Measurements from ENCODE around the gene ARL4D.
"Not testable (repeated sequence)": the region's sequence is repeated elsewhere in the genome, so short reads cannot be mapped to it uniquely, and the experiment has no call there.

The ARL4D gene

DNA sequence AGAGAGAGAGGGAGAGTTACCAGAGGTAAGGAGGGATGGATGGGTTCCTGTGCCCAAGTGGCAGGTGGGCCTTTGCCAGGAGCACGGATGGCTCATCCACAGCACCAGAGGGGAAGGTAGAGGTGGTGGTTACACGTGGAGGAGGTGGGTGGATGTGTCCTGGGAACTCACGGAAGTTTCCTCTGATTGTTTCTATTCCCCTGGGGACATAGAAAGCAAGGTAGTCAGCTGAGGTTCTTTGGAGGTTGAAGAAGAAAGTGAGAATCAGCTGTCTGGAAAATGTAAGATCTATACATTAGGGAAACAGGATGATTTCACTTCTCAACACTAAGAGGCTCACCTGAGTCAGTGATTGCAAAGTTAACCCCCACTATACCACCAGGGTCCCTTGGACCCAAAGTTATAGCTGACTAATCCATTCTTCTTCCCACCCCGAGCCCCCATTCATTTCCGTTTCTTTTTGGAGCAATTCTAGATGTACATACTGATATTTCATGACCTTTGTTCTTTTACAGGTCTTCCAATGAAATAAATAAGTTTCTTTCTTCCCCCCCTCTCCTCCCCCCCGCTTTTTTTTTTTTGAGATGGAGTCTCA lies 27.5 kb upstream of the ARL4D start:
- DNase-seq, result no peak

DNA sequence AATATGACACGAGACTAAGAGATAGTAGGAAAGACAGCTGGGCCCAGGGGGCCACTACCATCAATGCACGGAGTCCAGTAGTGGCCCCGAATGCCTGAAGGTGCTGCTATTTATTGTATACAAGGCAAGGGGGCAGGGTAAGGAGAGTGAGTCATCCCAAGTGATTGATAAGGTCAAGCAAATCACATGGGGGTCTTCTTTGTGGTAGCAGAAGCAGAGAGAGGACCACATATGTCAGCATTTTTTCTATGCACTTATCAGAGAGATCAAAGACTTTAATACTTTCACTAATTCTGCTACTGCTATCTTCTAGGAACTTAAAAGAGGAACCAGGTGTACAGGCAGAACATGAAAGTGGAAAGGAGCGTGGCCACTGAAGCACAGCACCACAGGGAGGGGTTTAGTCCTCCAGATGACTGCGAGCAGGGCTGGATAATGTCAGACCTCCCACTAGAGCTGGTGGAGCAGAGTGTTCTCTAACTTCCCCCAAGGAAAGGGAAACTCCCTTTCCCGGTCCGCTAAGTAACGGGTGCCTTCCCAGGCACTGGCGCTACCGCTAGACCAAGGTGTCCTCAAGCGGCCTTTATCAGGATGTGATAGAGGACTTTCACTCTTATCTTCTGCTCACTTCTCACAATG lies 26.4 kb upstream of the ARL4D start:
- DNase-seq, result peak in 1 of 2 donors; percentile 62

DNA sequence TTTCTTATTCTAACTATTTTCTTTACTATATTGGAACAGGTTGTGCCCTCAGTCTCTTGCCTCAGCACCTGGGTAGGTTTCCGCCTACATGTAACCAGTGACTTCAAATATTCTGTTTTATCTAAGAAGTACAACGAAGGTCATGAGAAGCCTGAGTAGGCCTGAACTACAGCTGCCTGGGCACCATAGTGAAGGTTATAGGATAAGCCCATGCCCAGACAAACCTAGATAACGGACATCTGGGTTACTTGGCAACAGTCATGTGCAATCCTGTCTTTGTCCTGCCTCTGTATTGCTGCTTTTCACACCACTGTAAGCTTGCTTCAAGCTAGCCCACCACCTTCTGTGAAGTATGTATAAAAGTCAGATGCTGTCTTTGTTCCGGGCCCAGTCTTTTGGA lies 25.4 kb upstream of the ARL4D start:
- no peak for DNase-seq

DNA sequence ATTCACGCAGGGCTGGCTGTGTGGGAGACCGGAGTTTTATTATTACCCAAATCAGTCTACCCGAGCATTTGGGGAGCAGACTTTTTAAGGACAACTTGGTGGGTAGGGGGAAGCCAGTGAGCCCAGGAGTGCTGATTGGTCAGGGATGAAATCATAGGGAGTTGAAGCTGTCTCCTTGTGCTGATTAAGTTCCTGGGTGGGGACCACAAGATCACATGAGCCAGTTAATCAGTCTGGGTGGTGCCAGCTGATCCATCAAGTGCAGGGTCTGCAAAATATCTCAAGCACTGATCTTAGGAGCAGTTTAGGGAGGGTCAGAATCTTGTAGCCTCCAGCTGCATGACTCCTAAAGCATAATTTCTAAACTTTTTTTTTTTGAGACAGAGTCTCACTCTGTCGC lies 22.9 kb upstream of the ARL4D start:
- DNase-seq, result not testable (repeated sequence)

DNA sequence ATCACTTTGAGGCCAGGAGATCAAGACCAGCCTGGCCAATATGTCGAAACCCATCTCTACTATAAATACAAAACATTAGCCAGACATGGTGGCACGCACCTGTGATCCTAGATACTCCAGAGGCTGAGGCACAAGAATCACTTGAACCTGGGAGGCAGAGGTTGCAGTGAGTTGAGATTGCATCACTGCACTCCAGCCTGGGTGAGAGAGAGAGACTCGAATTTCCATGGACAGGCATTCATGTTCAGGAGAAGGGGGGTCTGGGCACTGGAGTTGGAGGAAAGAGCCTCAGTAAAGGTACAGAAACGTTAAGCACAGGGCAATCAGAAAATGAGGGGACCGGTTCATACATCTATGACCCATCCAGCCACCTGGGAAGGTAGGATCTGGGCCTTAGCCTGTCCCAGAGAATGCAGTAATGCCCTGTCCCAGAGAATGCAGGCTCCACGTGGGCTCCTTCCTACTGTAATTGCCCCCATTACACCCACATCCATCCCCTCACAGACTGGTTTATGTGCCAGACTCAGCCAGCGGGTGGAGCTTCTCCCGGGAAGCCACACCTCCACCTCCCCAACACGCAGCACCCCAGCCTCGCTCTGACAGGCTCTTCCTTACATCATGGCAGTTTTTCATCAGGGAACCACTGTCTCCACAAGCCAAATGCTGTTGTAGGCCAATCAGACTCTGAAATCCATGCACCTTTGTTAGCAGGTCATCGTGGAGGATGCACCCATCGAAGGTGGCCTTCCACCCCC lies 21.6 kb upstream of the ARL4D start:
- DNase-seq, result no peak

DNA sequence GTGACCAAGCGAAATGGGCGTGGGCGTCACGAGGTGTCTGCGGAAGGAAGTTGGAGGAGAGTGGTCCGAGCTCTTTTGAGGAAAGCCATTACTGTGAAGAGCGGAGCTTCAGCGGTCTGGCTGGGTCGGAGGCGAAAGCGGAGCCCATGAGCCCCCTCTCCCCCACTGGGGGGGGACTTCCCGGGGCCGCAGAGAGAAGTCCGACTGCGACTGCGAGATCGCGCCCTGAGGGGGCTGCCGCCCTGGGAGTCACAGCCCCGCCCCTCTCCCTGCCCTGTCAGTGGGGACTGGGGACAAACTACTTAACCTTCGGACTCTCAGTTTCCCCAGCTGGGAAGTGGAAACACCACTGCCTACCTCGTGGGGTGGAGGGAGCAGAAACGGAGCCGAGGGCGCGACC lies 20.0 kb upstream of the ARL4D start:
- DNase-seq, result no peak

DNA sequence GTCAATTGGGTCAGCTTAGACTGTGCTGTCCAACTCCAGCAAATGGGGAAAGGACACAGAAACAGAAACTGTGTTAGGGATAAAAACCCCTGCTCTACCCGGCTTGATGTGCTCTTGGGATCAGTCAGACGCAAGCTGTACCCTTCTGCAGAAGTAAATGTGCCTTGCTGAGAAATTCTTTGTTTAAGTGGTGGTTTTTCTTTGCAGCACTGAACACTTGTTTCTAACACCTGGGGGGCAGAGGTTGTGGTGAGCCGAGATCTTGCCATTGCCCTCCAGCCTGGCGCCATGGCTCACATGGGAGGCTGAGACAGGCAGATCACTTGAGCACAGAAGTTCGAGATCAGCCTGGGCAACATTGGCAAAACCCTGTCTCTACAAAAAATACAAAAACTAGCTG lies 18.5 kb upstream of the ARL4D start:
- no peak for DNase-seq

DNA sequence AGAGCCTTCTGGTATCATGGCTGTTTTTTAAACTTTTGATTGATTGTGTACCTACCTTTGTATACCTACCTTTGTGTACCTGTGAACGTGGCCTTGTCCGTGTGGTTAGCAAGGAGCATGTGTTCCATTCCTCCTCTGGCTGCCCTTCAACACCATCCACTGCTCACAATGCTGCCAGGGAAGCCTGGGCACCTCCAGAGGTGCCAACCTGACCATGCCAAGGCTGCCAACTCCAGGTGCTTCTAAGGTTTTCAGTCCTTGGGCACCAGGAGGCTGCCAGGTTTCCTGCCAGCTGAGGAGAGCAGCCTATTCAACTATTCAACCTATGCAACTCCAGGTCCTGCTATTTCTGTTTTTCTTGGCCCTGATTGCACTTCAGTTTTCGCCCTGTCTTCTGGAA lies 17.6 kb upstream of the ARL4D start:
- DNase-seq, result no peak

DNA sequence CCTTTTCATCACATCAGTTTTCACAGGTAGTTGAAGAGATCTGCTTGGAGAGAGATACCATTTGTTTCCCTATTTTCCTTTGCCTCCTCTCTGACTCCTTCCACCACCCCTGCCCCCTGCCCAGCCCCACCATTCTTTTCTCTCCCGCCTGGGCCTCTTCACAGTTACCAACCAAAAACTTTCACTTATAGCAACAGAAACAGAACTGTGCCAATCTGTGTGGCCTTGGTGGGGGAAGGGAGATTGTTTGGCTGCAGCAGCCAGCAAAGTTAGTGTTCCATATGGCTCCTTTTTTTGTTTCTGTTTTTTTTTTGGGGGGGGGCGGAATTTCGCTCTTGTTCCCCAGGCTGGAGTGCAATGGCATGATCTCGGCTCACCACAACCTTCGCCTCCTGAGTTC lies 17.2 kb upstream of the ARL4D start:
- no peak for DNase-seq

DNA sequence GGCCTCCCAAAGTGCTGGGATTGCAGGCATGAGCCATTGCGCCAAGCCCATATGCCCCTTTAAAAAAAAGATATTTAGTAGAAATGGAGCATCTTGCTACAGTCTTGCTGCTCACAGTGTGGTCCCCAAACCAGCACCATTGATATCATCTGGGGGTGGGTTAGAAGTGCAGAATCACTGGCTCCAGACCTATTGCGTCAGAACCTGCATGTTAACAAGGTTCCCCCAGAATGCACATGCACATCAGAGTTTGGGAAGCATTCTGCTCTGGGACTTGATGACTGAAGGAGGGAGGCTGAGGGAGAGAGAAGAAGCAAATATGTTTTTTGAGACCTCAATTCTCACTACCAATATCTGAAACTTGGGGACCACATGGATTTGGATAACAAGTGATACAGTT lies 16.0 kb upstream of the ARL4D start:
- no peak for DNase-seq

DNA sequence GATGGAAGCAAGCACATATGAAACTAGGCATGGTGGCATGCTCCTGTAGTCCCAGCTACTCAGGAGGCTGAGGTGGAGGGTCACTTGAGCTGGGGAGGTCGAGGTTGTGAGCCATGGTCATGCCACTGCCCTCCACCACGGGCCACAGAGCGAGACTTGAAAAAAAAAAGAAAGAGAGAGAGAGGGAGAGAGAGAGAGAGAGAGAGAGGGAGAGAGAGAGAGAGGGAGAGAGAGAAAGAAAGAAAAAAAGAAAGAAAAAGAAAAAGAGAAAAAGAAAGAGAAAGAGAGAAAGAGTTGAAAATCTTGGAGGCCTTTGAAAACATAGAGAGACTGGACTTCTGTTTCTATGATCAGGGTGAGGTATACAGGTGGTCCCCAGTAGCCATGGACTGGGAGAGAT lies 15.4 kb upstream of the ARL4D start:
- DNase-seq, result no peak

DNA sequence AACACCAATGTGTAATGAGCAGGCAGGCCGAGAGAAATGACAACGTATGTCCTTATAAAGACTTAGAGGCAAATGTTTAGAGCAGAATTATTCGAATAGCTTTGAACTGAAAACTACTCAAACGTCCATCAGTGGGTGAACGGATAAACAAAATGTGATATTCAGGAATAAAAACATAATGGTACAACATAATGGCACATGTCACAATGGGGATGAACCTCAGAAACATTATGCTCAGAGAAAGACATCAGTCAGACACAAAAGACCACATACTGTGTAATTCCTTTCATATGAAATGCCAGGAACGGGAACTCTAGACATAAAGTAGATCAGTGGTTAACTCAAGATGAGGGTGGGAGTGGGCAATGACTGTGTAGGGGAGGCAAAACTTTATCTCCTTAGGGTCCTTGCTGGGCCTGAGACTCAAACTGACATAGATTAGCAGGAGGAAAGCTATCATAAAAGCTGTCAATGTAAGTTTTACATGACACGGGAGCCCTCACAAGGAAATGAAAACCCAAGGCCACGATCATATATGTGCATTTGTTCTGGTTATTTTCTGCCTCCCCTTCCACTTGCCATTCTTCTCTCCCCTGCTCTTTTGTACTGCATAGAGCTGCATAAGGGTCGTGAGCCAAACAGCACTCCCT lies 14.8 kb upstream of the ARL4D start:
- no peak for DNase-seq

DNA sequence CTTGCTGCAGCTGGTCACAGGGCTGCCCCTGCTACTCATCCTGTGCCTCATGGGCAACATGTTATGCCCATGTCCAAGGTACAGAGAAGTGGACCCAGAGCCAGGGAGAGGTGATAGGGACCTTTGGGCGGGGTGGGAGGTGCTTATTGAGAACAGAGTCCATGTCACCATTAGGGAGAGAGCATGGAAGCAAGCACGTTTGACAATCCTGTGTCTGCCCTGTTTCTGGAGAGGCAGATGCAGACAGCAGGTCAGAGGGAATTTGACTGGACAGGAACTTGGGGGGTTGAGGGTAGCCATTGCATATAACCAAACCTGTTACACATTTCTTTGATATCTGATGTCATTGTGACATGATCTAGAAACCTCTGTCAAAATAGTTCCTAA lies 14.3 kb upstream of the ARL4D start:
- DNase-seq, result no peak

DNA sequence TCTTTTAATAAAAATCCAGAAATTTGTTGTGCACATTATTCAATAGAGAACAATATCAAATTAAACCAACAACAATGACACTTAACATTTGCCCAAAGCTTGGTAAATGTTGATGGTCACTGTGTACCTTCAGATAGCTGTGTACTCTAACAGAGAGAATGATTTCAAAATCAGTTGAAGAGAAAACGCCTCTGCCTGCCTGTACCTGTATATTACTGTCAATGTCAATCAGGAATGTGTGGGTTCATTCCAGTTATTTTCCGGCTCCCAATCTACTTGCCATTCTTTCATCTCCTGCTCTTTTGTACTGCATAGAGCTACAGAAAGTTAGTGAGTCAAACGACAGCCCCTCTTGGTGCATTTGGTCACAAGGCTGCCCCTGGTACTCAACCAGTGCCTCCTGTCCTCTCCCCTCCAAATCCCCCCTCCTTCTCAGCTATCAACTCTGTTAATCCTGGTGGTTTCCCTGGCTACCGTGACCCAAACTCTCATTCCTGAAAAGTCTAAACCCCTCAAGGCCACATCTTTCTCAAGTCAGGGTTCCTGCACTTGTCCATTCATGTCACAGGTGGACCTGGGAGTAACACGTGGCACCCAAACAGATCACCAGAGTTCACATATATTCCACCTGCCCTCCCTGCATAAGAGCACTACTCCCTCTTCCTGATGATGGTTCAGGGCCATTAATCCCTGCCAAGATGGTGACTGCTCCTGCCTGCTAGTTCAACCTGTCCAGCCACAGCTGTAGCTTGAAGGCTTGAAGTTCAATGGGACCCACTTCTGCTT lies 13.6 kb upstream of the ARL4D start:
- no peak for DNase-seq

DNA sequence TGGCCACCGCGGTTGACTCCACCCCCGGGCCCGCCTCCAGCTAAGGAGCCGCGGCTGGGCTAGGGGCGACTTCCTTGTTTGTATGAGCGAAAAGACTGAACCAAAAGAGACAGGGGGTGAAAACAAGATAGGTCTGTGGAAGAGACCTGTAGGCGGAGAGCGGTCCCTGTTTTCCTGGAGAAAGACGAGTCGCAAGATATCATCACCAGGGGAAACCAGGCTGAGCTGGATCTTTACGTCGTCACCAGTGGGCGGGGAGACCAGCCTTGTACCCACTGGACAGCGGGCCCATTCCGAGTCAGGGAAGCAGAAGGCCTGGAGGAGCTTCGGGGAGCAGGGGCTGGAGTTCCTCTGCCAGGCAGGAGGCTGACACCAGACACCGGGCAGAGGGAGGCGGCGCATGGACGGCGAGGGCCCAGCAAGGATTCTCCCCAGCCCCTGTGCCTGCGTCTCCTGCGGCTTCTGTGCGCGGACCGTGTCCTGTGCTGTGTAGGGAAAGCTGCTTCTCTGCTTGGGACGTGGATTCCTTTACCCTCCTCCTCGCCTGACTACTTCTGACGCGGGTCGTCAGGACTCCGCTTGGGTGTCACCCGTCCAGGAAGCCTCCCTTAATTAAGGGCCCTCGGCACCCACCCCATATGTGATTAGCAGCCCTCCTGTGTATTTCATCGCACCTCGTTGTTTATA lies 10.3 kb upstream of the ARL4D start:
- DNase-seq, result peak; percentile 93 to 94

DNA sequence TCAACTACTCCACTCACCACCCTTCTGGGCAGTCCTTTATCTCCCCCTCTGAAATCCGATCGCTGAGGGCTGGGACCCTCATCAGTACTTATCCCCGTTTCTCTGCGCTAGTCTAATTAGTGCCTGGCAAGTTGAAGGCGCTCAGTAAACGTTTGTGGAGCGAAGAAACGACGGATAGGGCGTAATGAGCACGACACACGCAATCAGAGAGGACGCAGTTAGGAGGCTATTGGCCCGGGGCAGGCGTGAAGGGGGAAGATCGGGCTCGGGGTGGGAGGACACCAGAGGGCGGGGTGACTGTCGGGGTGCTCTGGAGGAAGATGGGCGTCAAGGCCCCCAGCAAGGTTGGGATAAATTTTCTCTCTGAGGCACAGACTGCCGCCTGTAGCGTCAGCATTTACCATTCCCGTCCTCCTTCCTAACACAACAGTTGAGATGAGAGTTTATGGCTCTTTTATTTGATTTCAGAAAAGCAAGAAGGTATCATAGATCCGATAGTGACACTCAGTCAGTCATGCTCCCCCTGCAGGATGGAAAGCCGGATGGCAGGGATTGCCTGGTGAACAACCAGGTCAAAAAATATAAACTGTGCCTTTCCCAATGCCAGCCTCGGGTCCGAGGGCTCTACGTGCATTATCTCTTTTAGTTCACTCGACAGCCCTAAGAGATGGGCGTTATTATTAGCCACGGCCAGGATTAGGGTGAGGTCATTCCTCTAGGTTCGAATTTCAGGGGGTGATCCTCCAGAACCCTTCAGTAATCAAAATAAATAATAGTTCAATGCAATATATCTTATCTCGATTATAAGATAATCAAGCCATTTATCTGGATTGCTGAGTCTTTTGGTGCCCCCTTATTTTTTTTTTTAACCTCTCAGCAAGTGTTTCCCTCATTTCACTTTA lies 9.5 kb upstream of the ARL4D start:
- peak; percentile 86 to 88 for DNase-seq

DNA sequence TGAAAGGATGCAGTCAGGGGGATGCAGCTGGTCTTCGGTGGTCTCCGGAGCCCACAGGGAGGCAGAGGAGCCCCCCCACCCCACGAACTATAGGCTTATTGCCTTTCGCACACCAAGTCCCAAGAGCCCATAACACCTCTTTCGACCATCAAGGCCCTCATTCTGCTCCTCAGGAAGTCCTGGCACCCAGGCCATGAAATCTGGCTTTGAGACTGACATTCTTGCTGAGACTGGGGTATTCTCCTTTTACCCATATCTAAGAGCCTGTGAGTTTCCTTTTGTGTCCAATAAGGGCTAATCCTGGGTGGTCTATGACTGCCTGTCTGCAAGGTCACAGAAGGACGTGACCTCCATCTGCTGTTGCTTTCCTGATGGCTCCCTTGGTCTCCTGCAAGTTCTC lies 6.4 kb upstream of the ARL4D start:
- no peak for DNase-seq

DNA sequence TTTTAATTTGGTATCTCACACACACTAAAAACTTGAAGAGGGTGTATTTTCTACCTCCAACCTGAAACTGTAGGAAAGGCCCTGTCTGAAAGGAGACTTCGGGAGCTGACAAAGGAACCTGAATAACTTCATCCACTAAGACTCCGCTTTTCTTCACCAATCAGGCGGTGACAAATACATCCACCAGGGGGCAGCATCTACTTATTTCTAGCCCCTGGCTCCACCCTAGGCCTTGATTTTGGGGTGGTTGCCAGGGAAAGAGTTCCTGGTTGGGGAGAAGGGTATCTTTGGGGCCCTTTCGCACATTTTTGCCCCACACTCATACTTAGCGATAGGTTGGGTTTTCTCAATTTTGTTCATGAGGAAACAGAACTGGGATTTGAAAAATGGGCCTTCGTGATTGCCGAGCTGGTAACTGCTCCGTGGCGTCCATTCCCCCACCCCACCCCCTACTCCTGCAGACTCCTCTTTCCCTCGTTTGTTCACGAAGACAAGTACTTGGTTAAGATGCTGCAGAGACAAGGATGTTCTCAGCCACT lies 4.8 kb upstream of the ARL4D start:
- peak; percentile 86 to 91 for DNase-seq

DNA sequence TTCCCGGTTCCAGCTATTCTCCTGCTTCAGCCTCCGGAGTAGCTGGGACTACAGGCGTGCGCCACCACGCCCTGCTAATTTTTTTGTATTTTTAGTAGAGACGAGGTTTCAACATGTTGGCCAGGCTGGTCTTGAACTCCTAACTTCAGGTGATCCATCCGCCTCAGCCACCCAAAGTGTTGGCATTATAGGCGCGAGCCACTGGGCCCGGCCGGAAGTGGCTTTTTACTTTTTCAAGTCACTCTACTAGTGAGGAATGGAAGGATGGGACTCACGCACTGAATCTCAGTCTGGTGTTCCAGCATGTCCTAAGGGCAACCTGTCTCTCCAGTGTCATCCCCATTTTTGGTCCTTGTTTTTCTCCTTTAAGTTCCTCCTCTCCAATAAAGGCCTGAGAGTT lies 4.1 kb upstream of the ARL4D start:
- DNase-seq, result not testable (repeated sequence)

DNA sequence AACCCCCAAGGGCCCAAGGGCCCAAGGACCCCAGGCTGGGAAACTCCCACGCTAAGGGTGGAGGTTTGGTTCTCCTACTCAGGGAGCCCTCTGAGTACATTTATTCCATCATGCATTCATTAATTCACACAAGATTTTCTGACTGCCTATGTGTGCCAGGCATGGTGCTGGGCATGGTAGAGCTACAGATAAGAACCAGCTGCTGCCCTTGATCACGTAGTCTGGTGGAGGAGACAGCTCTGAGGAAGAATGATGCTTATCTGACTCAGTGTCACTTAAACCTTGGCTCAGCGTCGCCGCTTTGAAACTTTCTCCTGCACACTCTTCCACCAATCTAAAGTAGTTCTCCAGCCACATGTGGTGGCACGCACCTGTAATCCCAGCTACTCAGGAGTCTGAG lies 3.6 kb upstream of the ARL4D start:
- DNase-seq, result no peak

DNA sequence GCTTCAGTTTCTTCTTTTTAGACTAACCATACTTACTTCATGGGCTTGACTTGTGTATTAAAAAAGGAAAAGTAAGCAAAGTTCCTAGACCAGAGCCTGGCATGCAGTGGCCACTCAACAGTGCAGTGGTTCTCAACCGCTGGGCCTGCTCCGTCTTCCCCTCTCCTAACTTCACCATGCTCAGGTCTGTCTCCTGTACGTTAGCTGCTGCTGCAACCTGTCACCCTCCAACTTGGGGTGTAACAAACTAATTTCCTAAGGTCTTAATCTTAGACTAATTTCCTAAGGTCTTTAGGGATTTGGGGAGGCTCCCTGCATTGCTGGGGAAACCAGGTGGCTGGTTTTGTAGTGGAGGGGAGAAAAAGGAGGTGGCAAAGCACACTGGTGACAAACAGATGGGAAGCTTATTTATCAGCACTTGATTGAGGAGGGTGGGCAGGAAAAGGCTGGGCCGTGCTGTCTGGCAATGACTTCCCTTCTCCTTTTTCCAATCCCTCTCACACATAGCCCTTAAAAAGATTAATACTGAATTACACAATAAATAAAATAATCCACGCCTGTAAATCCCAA lies 2.2 kb upstream of the ARL4D start:
- DNase-seq, result no peak

All from CD4-positive, alpha-beta T cell treated with Interleukin-1 beta for 1 hour (primary cell).